HG03135 (cell line): ENCODE measurements around the gene NFATC2.
"Not testable (repeated sequence)": the region's sequence is repeated elsewhere in the genome, so short reads cannot be mapped to it uniquely, and the experiment has no call there.

Source experiments
- ATAC-seq: cut with Tn5 transposase; IDR thresholded peaks from one replicate; pipeline ENCODE4 v1.9.1; 2021; ENCODE audit warnings: mild to moderate bottlenecking, moderate library complexity; ENCODE audit not compliant: unreplicated experiment

NFATC2 gene

DNA sequence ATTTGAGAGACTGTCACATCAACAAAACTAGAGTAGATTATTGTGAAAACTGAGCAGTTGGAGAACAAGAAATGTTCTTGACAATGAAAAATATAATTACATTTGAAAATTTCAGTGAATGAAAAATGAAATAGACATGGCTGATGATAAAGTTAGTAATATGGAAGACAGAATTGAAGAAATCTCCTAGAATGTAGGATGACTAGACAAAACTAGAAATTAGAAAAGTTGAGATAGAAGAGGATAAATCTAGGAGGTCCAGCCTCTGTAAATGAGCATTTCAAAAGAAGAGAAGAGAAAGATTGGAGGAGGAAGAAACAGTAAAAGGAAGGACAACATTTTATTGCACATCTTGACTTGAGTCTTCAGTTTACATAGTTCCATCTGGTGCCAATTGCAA lies 178.7 kb downstream of the NFATC2 start:
- ATAC-seq: no peak

DNA sequence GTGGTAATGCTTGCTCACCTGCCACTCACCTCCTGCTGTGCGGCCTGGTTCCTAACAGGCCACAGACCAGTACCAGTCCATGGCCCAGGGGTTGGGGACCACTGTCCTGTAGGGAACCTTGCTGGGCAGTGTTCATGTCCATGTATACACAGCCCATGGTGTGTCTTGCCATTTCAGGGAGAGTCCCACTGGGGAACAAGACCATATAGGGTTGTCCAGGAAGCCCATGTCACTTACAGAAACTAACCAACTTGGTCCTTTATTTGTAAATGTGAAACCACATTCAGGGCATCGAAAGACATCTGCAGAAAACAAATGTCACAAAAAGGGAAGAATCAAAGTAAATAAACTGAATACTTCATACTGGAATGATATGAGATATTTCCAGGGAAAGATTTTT lies 179.1 kb downstream of the NFATC2 start:
- ATAC-seq: no peak

DNA sequence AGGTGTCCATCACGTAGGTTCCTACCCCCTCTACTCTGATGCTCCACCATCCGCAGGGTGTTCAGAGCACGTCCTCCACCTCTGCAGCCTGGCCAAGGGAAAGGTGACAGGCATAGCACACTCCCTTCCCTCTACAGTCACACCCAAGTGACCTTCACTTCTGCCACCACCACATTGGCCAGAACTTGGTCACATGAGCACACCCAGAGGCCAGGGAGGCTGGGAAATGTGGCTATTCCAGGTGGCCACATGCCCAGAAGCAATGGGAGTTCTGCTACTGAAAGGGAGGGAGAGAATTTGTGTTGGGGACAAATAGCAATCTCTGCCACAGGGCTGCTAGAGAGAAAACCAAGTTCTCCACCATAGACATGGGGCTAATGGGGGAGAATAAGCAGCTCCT lies 180.3 kb downstream of the NFATC2 start:
- ATAC-seq: no peak

DNA sequence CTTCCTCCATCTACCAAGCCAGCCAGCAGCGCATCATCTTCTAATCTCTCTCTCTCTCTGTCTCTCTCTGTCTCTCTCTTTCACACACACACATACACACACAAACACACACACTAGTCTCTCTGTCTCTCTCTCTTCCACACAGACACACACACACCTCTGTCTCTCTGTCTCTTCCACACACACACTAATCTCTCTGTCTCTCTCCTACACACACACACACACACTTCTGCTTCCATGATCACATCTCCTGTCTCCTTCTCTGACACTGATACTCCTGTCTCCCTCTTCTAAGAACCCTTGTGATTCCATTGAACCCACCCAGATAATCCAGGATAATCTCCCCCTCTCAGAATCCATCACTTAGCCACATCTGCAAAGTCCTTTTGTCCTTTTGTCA lies 181.3 kb downstream of the NFATC2 start:
- no peak for ATAC-seq

DNA sequence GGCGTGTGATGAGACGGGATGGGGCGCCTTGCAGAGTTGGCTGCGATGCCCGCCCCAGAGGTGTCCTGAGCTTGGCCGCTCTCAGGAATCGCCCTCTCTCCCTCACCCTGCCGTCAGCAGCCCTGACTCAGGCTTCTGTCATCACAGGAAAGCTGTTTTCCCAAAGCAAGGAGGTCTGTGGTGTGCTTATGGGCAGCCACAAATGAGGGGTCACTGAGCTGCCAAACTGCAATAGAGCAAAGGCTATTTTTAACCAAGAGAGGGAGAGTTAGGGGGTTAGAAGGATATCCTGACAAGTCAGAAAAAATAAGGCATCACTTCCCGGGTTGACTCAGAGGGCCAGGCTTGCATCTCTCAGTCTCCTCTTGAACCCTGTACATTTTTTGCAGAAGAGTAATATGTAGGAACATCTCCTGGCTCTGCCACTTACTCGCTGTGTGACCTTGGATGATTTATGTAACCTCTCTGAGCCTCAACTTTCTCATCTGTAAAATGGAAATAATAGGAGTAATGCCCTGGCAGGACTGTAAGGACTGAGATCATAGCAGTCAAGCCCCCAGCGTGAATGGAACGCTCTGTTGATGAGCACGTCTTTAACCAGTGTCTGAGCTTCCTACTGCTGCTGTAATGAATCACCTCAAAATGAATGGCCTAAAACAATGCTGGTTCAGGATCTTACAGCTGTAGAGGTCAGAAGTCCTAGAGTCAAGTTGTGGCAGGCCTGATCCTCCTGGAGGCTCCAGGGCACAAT lies 181.9 kb downstream of the NFATC2 start:
- no peak for ATAC-seq

DNA sequence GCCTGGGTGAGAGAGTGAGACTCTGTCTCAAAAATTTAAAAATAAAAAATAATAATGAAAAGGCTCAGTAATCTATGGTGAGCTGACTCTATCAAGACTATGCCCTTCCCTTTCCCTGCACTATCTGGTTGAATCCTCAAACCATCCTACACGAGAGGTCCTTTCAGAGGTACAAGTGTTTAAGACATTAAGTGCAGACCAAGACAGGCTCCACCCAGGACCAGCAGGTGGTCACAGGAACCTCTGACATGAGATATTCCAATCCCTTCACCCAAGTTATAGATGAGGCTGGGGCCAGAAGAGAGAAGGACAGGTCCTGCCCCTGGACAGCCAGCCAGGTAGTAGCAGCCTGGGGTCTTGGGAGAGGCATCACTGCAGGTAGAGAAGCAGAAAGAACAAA lies 182.6 kb downstream of the NFATC2 start:
- no peak for ATAC-seq

DNA sequence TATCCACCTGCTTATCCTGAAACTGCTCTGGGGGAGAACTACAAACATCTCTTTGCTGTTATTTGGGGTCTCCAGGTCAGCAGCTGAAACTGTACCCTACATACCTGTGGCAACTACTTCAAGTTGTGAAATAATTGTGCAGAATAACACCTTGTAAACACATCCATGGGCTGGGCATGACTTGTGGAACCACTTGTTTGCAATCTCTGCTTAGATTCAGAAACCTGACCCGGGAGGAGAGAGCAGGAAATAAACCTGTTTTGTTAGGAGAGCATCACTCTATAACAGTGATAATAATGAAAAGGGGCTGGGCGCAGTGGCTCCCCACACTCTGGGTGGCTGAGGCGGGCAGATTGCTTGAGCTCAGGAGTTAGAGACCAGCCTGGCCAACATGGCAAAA lies 183.1 kb downstream of the NFATC2 start:
- no peak for ATAC-seq

DNA sequence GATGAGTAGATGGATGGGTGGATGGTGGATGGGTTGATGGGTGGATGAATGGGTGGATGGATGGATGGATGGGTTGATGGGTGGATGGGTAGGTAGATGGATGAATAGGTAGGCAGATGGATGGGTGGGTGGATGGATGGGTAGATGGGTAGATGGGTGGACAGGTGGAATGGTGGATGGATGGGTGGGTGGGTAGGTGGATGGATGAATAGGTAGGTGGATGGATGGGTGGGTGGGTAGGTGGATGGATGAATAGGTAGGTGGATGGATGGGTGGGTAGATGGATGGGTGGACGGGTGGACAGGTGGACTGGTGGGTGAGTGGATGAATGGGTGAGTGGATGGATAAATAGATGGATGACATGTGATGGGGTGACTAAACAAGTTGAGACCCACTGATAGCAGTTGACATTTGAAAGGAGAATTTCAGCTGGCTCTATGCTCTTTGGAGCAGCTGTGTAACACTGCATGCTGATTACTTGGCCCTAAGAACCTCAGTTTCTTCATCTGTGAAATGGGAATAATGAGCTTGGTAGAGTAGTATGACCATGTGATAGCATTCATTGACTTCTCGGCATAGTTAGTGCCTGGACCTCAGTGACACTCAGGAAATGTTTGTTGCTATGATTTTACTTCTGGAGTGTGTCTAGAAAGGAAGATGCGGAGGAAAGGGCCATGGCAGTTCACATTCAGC lies 184.3 kb downstream of the NFATC2 start:
- ATAC-seq: no peak

DNA sequence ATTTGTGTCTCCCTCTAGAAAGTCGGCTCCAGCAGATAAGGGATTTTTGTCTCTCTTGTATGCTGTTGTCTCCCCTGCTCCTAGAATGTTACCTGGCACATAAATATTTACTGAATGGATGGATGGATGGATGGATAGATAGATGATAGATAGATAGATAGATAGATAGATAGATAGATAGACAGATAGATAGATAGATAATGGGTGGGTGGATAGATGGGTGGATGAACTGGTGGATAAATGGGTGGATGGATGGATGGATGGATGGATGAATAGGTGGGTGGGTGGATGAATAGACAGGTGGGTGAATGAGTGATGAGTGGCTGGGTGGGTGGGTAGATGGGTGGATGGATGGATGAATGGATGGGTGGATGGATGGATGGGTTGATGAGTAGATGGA lies 185.0 kb downstream of the NFATC2 start:
- ATAC-seq: no peak

DNA sequence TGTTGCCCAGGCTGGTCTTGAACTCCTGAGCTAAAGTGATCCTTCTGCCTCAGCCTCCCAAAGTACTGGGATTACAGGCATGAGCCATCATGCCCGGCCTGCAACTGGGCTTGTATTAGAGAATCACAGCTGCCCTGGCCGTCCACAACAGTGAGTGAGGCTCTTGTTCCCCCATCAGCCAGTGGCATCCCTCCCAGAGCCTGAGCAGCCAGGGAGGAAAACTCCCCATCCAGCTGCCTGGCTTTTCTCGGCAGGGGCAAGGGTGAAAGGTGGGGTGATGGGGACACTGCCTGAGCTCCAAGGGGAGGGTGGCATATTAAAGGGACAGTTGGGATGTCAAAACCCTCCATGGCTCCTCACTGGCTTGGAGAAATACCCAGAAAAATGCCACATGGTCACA lies 185.6 kb downstream of the NFATC2 start:
- ATAC-seq: no peak

DNA sequence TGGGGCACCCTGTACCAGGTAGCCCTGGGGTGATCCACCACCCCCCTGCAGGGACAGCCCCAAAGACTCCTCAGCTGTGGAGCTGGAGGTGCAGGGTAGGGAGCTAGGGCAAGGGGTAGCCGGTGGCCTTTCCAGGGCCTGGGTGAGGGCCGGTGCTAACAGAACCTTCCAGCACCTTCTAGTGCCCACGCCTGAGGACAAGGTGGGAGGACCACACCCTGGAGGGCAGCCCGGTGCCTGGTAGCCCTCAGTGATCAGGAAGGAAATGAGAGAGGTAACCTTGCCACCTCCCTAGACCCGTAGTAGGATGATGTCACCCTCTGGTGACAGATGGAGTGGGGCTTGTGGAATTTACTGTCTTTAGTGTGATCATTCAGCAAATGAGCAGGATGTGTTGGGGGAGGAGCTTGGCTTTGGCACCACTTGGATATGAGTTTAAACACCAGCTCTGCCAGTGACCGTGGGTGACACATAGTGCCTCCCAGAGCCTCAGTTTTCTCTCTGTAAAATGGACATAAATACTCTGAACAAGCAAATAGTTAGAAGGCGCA lies 187.7 kb downstream of the NFATC2 start:
- ATAC-seq: no peak

DNA sequence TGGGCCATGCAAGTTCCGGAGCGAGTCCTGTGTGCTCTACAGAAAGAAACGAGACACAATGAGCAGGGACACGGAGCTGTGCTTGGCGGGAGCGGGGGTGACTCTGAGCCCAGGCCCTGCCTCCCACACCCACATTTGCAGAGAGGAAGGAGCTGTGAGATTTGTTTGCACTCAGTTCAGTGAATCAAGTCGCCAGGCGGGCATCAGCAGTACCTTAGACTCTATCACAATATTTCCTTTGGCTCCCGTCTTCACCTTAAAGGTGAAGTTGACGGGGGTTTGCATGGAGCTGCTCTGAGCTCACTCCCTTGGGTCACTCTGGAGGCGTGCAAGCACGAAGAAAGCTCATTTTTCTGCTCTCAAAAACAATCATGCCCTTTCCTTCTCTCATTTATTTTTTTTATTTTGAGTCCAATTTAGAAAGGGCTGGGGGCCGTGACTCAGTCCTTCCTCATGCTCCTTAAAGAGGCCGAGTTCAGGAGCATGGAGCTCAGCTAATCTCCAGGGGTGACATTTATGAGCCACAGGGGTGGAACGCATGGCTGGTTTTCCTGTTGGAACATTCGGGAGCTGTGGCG lies 188.2 kb downstream of the NFATC2 start:
- no peak for ATAC-seq

DNA sequence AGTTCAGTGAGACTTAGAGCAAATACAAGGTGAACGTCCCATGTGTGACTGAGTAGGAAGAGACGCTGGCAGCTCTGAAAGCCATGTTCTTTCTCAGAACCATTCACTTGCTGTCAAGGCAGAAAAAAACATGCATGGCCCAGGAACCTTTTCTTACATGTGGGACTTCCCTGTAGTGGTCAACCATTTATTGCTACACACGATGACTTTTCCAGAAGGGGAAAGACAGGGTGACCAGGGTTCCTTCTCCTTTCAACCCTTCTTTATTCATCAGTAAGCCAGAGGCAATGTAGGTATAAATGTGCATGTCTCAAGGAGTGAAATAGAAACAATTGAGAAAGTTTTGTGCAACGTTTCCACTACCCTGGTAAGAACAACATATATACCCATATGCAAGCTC lies 189.0 kb downstream of the NFATC2 start:
- ATAC-seq: no peak

DNA sequence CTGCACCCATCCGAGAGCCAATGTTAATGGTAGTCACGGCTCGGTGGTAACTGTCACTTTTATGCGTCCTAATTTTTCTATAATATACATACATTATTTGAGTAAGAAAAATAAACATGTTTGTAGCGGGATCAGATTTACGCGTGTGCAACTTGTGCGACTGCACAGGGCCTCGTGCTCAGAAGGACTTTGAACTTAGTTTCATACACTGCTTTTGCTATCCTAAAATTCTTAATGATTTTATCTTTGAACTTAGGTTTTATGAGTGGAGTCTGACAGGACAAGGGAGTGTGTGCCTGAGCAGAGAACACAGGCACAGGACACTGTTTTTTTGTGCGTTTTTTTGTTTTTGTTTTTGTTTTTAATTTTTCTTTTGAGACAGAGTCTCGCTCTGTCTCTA lies 189.7 kb downstream of the NFATC2 start:
- no peak for ATAC-seq

DNA sequence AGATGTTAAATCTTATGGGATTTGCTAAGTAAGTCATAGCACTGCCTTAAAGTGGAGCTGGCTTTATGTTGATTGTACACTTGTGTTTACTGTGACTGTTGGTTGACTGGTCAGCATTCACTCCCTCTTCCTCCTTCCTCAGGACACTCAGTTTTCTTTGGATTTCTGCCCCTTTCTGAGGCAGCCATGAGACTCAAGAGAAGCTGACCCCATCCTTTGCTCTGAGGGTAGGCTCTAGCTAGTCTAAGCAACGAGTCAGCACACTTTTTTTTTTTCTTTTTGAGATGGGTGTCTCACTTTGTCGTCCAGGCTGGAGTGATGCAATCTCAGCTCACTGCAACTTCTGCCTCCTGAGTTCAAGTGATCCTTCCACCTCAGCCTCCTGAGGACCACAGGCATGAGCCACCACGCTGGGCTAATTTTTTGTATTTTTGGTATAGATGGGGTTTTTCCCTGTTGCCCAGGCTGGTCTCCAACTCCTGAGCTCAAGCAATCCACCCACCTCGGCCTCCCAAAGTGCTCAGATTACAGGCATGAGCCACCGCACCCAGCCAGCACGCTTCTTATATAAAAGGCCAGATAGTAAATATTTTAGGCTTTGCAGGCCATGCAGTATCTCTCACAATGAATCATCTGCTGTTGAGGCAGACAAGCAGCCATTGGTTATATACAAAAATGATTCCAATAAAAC lies 191.4 kb downstream of the NFATC2 start:
- ATAC-seq: no peak

DNA sequence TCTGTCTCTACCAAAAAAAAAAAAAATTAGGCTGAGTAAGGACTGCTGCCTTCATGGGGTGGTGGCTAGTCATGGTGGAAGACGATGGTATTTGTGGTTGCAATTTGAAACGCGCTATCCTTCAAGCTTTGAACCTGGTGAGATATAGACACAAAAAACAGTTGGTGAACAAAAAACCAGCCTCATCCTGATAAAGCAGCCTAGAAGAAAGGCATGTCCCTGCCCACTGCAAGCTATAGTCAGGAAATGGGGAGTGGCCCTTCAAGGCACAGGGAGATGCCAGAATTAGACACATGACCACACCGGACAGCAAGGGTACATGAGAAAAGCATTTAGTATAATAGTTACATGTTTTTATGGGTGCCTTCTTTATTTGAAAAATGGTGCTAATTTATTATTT lies 193.6 kb downstream of the NFATC2 start:
- ATAC-seq: no peak

DNA sequence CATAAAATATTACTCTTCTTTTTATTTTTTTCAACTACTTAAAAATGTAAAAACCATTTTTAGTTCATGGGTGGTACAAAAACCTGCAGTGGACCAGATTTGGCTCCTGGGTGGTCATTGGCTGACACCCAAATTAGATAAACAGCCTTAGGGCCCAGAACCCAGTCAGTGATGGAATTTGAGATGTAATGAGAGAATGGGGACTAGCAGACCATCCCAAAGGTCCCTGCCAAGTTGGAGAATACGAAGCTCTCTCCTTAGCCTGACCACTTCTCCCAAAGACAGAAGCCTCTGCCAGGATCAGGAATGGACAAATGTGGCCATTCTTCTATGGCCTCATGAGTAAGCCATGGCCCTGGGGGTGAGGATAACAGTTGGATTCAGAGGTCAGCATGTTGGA lies 194.7 kb downstream of the NFATC2 start:
- ATAC-seq: no peak

DNA sequence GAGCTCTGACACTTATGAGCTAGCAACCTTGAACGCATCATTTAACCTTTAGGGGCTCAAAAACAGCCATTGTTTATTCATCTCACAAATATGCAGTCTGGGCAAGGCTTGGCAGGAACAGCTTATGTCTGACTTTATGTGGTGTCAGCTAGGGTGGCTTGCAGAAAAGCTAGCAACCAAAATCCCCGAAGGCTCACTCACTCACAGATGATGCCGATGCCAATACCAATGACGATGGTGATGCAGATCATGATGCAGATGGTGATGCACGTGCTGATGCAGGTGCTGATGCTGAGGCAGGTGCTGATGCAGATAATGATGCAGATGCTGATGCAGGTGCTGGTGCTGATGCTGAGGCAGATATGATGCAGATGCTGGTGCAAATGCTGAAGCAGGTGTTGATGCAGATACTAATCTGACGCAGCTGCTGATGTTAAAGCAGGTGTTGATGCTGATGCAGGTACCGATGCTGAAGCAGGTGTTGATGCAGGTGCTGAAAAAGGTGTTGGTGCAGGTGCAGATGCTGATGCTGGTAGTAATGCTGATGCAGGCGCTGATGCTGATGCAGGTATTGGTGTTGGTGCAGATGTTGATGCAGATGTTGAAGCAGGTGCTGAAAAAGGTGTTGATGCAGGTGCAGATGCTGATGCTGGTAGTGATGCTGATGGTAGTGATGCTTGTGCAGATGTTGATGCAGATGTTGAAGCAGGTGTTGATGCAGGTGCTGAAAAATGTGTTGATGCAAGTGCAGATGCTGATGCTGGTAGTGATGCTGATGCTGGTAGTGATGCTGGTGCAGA lies 195.6 kb downstream of the NFATC2 start:
- no peak for ATAC-seq

DNA sequence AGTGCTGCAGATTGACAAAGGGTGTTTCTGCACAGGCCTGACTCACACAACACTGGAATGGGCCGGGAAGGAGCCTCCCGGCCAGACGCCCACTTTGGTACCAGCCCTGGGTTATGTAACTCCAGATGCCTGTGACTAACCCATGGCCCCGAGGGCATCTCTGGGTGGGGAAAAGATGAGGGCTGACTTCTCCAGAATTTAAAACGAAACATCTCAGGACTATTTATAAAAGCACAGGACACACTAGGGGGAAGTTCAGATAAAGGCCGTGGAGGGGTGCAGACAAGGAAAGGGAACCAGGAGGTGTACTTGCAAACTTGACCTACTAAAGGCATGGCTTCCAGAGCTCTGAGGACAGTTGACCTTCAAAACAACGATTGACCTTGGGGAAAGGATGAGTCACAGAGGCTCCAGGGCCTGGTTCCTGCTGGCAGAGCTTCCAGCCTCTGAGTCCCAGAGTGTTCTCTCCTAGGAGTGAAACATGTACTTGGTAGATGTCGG lies 196.9 kb downstream of the NFATC2 start:
- ATAC-seq: no peak

DNA sequence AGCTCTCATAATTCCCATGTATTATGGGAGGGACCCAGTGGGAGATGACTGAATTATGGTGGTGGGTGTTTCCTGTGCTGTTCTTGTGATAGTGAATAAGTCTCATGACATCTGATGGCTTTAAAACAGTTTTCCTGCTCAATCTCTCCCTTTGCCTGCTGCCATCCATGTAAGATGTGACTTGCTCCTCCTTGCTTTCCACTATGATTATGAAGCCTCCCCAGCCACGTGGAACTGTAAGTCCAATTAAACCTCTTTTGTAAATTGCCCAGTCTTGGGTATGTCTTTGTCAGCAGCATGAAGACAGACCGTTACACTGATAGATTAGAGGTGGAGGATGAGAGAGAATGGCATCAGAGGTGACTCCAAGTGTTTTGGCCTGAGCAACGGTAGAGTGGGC lies 198.7 kb downstream of the NFATC2 start:
- not testable (repeated sequence) for ATAC-seq
